Keratinocyte (primary cell): Measurements from ENCODE around the gene C2CD2L. TPM values are rescaled to one million over a fixed set of nuclear protein-coding genes. Genes with fewer than 3 reads are reported as not detected.

Experiments used
- DNase-seq: peaks from one replicate; pipeline ENCODE4 v3.0.0-alpha.2; 2011; ENCODE audit warnings: low read depth, missing footprints, low spot score
- FAIRE-seq: peaks from 2 replicates; lab custom pipeline; 2011; peaks lifted over from hg19 to GRCh38; lab: Jason Lieb, UNC
- H2AFZ ChIP-seq: 2 replicates; pipeline ENCODE4 v1.6.0; 2012; ENCODE audit warnings: low read length, control low read depth, inconsistent platforms; ENCODE audit not compliant: control insufficient read depth
- H3K27ac ChIP-seq: 2 replicates; pipeline ENCODE4 v1.5.1; 2011; ENCODE audit warnings: low read length; ENCODE audit not compliant: control insufficient read depth, insufficient read depth
- H3K27me3 ChIP-seq: 3 replicates; pipeline ENCODE4 v1.6.0; 2011; ENCODE audit warnings: low read length; ENCODE audit not compliant: control insufficient read depth, insufficient read depth; ENCODE audit errors: extremely low read depth
- H3K36me3 ChIP-seq, 2 experiments: 2 replicates in 1 of 2; 3 replicates in 1 of 2; pipeline ENCODE4 v1.5.1; 2011; ENCODE audit warnings: low read length in 2 of 2, mild to moderate bottlenecking in 1 of 2; ENCODE audit not compliant: control insufficient read depth in 2 of 2, insufficient read depth in 2 of 2; ENCODE audit errors: extremely low read depth in 1 of 2
- H3K4me1 ChIP-seq: 3 replicates; pipeline ENCODE4 v1.5.1; 2011; ENCODE audit warnings: low read length; ENCODE audit not compliant: control insufficient read depth, insufficient read depth; ENCODE audit errors: extremely low read depth
- H3K4me2 ChIP-seq: 3 replicates; pipeline ENCODE4 v1.6.0; 2011; ENCODE audit warnings: low read depth, low read length; ENCODE audit not compliant: control insufficient read depth, insufficient read depth; ENCODE audit errors: extremely low read depth
- H3K4me3 ChIP-seq, 3 experiments: fragments of 200-600 bp in 1 of 3; sonication (generic) in 1 of 3; 2 replicates in 2 of 3; 3 replicates in 1 of 3; pipeline ENCODE4 v1.5.1; 2011 to 2016; ENCODE audit warnings: low read length in 3 of 3, mild to moderate bottlenecking in 3 of 3, control low read depth in 2 of 3, inconsistent platforms in 1 of 3, low read depth in 1 of 3, mixed read lengths in 1 of 3, mixed run types in 1 of 3, moderate library complexity in 1 of 3; ENCODE audit not compliant: control insufficient read depth in 2 of 3, insufficient read depth in 2 of 3; ENCODE audit errors: extremely low read depth in 1 of 3
- H3K79me2 ChIP-seq: 2 replicates; pipeline ENCODE4 v1.6.0; 2012; ENCODE audit warnings: low read length; ENCODE audit not compliant: control insufficient read depth, insufficient read depth
- H3K9ac ChIP-seq: 3 replicates; pipeline ENCODE4 v1.6.0; 2011; ENCODE audit warnings: low read length; ENCODE audit not compliant: control insufficient read depth, insufficient read depth; ENCODE audit errors: extremely low read depth
- H3K9me1 ChIP-seq: 3 replicates; pipeline ENCODE4 v1.6.0; 2011; ENCODE audit warnings: low read length; ENCODE audit not compliant: control insufficient read depth, insufficient read depth; ENCODE audit errors: extremely low read depth
- H3K9me3 ChIP-seq: 2 replicates; pipeline ENCODE4 v1.5.1; 2012; ENCODE audit warnings: low read depth, low read length; ENCODE audit not compliant: control insufficient read depth
- H4K20me1 ChIP-seq: 3 replicates; pipeline ENCODE4 v1.6.0; 2011; ENCODE audit warnings: low read length; ENCODE audit not compliant: control insufficient read depth, insufficient read depth; ENCODE audit errors: extremely low read depth
- CTCF ChIP-seq, 3 experiments: IDR thresholded peaks in 1 of 3; conservative IDR thresholded peaks in 1 of 3; optimal IDR thresholded peaks in 1 of 3; 2 replicates in 2 of 3; 3 replicates in 1 of 3; pipeline versions ENCODE3 to v1.5.1; 2011; ENCODE audit warnings: low read length in 3 of 3, mild to moderate bottlenecking in 3 of 3, moderate library complexity in 2 of 3, control low read depth in 1 of 3, inconsistent platforms in 1 of 3; ENCODE audit not compliant: insufficient read depth in 2 of 3; ENCODE audit errors: extremely low read depth in 1 of 3
- EZH2 ChIP-seq: IDR thresholded peaks from one replicate; pipeline ENCODE4 v1.6.1; 2012; ENCODE audit warnings: inconsistent platforms, mild to moderate bottlenecking, low read length, moderate library complexity
- dilution Hi-C: fragments of 300-500 bp; cut with MboI; formaldehyde crosslinking; loops from one replicate; pipeline ENCODE4 v1.7.0; 2020; ENCODE audit warnings: low sequenced_read_pairs; ENCODE audit not compliant: extremely low pct_ligation_motif_present
- polyA plus RNA-seq, 5 experiments: library from polyadenylated mRNA; depleted of rRNA in 3 of 5; stranded (reverse) in 3 of 5; stranded (forward) in 1 of 5; unstranded in 1 of 5; fragments of >200 nt; gene quantifications; 1 replicate in 1 of 5; 2 replicates in 3 of 5; 3 replicates in 1 of 5; pipeline versions ENCODE4 v1.2.1 to v1.2.3, GENCODE V29; 2011 to 2012; ENCODE audit warnings: missing spikeins in 2 of 5, low read depth in 1 of 5, low replicate concordance in 1 of 5

Gene C2CD2L
- polyA plus RNA-seq, 1 donor (not counting 4 experiments of a cell fraction or from before 2014, with no cell fraction given) = 2.9 TPM

- peaks cover 5% of the 10 kb centered on the region for H3K4me1 ChIP-seq
- peaks cover 0 to 2% of the 10 kb centered on the region in 2 experiments for H3K36me3 ChIP-seq
- no peak overlapping the region for H2AFZ ChIP-seq
- no peak overlapping the region for H3K4me2 ChIP-seq
- TF ChIP-seq EZH2 (no peak), CTCF (optimal IDR thresholded peaks at IDR 0.05 in 1 of 3, IDR thresholded peaks at IDR 0.05 in 1 of 3, conservative IDR thresholded peaks at IDR 0.05 in 1 of 3; ENCODE audit: extremely low read depth in 1 of 3, insufficient read depth in 2 of 3, low read length in 3 of 3) (peak; percentile 61 to 67 (median 61))
- no peak for FAIRE-seq
- DNase-seq = no peak
- no peaks in the 10 kb centered on the region for H3K9me1 ChIP-seq
- H3K9me3 ChIP-seq = no peaks in the 10 kb centered on the region
- H3K27me3 ChIP-seq = no peaks in the 10 kb centered on the region
- dilution Hi-C loops = no loop called here
- H4K20me1 ChIP-seq = no peaks in the 10 kb centered on the region
- peaks cover 17% of the 10 kb centered on the region for H3K79me2 ChIP-seq
- no peak overlapping the region for H3K4me3 ChIP-seq
- H3K27ac ChIP-seq = no peak overlapping the region
- no peak overlapping the region for H3K9ac ChIP-seq
Observed at GRCh38 chr11:119065369-119065768, 41.8 kb upstream of the C2CD2L start.

GRCh38 chr11:119067371-119068222 lies 39.5 kb upstream of the C2CD2L start, which contains the start of gene VPS11:
Gene VPS11, plus strand, starts transcription at chr11:119067818. Its CDS starts 6 bp downstream, at chr11:119067824.
- Histone ChIP-seq H3K4me1 (peaks cover 5% of the 10 kb centered on the region), H3K79me2 (peaks cover 17% of the 10 kb centered on the region), H3K4me2 (peak within 1 kb of the TSS; percentile 98), H3K9ac (peak within 1 kb of the TSS; percentile 96), H4K20me1 (no peaks in the 10 kb centered on the region), H3K36me3 (peaks cover 5 to 8% of the 10 kb centered on the region in 2 experiments), H3K27ac (peak within 1 kb of the TSS; percentile 85), H3K9me3 (no peaks in the 10 kb centered on the region), H2AFZ (peak within 1 kb of the TSS; percentile 99), H3K4me3 (peak within 1 kb of the TSS; percentile 85 to 99 (median 98)), H3K27me3 (no peaks in the 10 kb centered on the region), H3K9me1 (no peaks in the 10 kb centered on the region)
- FAIRE-seq (peak; percentile 48), DNase-seq (peak; percentile 73)
- TF ChIP-seq EZH2 (no peak), CTCF (optimal IDR thresholded peaks at IDR 0.05 in 1 of 3, IDR thresholded peaks at IDR 0.05 in 1 of 3, conservative IDR thresholded peaks at IDR 0.05 in 1 of 3; ENCODE audit: extremely low read depth in 1 of 3, insufficient read depth in 2 of 3, low read length in 3 of 3) (no peak)
- dilution Hi-C loops = no loop called here
